OCI-LY3 (cell line): ENCODE results near the gene SSTR4.

Experiments
- H2AFZ ChIP-seq: fragments of 200-600, 300-600 bp; shearing (Covaris generic); 2 replicates; pipeline ENCODE4 v1.6.0; 2014; ENCODE audit warnings: antibody characterized with exemption, low read depth, low read length
- H3K27ac ChIP-seq: fragments of 200-600, 300-600 bp; sonication (generic); 2 replicates; pipeline ENCODE4 v1.5.1; 2014; ENCODE audit warnings: mild to moderate bottlenecking, low read length, moderate library complexity, mixed read lengths
- H3K27me3 ChIP-seq: fragments of 200-600, 300-600 bp; sonication (generic); 2 replicates; pipeline ENCODE4 v1.6.1; 2014; ENCODE audit warnings: low read depth, low read length, mixed read lengths
- H3K36me3 ChIP-seq: fragments of 200-600, 300-600 bp; sonication (generic); replicated peaks from 2 replicates; pipeline ENCODE3; 2014; ENCODE audit warnings: low read depth, low read length, mixed read lengths
- H3K4me1 ChIP-seq: fragments of 300-600, 200-600 bp; sonication (generic); 2 replicates; pipeline ENCODE4 v1.6.1; 2014; ENCODE audit warnings: low read length, mixed read lengths
- H3K4me2 ChIP-seq: fragments of 200-600, 300-600 bp; sonication (generic); 2 replicates; pipeline ENCODE4 v1.6.1; 2014; ENCODE audit warnings: low read length, mixed read lengths
- H3K4me3 ChIP-seq: fragments of 300-600, 200-600 bp; sonication (generic); 2 replicates; pipeline ENCODE4 v1.5.1; 2014; ENCODE audit warnings: antibody characterized with exemption, mild to moderate bottlenecking, low read length, moderate library complexity
- H3K79me2 ChIP-seq: fragments of 300-600, 200-600 bp; shearing (Covaris generic); 2 replicates; pipeline ENCODE4 v1.6.1; 2014; ENCODE audit warnings: mild to moderate bottlenecking, low read length, mixed read lengths
- H3K9ac ChIP-seq: fragments of 300-600, 200-600 bp; shearing (Covaris generic); 2 replicates; pipeline ENCODE4 v1.6.0; 2014; ENCODE audit warnings: mild to moderate bottlenecking, low read length, moderate library complexity
- H3K9me3 ChIP-seq: fragments of 200-600, 300-600 bp; shearing (Covaris generic); 2 replicates; pipeline ENCODE4 v1.6.1; 2014; ENCODE audit warnings: low read length, mixed read lengths; ENCODE audit not compliant: insufficient read depth
- H4K20me1 ChIP-seq: fragments of 200-600, 300-600 bp; sonication (generic); 2 replicates; pipeline ENCODE4 v1.6.1; 2016; ENCODE audit warnings: low read length, mixed read lengths; ENCODE audit not compliant: insufficient read depth
- EZH2phosphoT487 ChIP-seq: fragments of 200-600 bp; shearing (Covaris generic); IDR thresholded peaks from 2 replicates; pipeline ENCODE4 v1.6.1; 2018; ENCODE audit warnings: antibody characterized with exemption, mixed run types, low read depth
- TF ChIP-seq, protein P1 (sequence below): fragments of 200-600, 300-600 bp; sonication (generic); IDR thresholded peaks from 2 replicates; pipeline ENCODE4 v1.5.1; 2014; ENCODE audit warnings: antibody characterized with exemption, low read length, low read depth

SSTR4 gene

DNA sequence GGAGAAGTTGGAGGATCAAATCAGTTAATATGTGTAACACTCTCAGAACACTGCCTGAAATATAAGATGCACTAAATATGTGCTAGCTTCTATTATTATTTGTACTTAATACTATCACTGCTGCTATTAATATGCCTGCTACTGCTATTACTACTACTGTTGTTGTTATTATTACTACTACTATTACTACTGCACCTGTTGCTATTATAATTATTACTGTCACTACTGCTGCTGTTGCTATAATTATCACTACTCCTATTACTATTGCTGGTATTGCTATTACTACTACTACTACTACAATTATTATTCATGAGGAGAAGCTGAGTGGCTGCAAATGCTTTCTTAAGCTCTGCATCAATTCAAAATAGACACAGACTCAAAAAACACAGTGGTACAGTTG is 16.7 kb upstream of the SSTR4 start:
- Histone ChIP-seq H4K20me1 (no peaks in the 10 kb centered on the region), H3K36me3 (no peaks in the 10 kb centered on the region), H3K4me2 (no peak overlapping the region), H3K4me3 (no peak overlapping the region), H3K27me3 (no peaks in the 10 kb centered on the region), H3K27ac (no peak overlapping the region), H3K9ac (no peak overlapping the region), H3K79me2 (no peaks in the 10 kb centered on the region), H2AFZ (no peak overlapping the region), H3K4me1 (no peaks in the 10 kb centered on the region), H3K9me3 (no peaks in the 10 kb centered on the region)
- TF ChIP-seq EZH2phosphoT487: no peak
- TF ChIP-seq, protein P1, sequence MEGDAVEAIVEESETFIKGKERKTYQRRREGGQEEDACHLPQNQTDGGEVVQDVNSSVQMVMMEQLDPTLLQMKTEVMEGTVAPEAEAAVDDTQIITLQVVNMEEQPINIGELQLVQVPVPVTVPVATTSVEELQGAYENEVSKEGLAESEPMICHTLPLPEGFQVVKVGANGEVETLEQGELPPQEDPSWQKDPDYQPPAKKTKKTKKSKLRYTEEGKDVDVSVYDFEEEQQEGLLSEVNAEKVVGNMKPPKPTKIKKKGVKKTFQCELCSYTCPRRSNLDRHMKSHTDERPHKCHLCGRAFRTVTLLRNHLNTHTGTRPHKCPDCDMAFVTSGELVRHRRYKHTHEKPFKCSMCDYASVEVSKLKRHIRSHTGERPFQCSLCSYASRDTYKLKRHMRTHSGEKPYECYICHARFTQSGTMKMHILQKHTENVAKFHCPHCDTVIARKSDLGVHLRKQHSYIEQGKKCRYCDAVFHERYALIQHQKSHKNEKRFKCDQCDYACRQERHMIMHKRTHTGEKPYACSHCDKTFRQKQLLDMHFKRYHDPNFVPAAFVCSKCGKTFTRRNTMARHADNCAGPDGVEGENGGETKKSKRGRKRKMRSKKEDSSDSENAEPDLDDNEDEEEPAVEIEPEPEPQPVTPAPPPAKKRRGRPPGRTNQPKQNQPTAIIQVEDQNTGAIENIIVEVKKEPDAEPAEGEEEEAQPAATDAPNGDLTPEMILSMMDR: no peak

DNA sequence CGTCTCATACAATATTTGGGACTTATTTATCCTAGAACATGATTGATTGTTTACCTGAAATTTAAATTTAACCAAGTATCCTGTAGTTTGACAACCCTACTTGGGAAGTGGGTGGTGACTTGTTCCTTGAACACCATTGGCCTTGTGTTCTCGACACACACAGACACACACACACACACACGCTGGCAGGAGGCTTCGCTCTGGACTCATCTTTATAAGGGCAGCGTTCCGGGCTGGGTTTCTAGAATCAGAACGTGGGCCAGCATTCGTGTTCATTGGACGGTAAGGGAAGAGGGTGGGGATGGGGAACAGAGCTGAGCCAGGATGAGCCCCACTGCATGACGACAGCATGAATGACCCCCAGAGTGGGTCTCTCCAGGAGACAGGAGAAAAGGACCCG is 16.2 kb upstream of the SSTR4 start:
- no peaks in the 10 kb centered on the region for H4K20me1 ChIP-seq
- H3K79me2 ChIP-seq: no peaks in the 10 kb centered on the region
- H3K27ac ChIP-seq: no peak overlapping the region
- H3K4me3 ChIP-seq: no peak overlapping the region
- TF ChIP-seq EZH2phosphoT487: no peak
- TF ChIP-seq, protein P1: no peak
- H3K4me1 ChIP-seq: no peaks in the 10 kb centered on the region
- H3K27me3 ChIP-seq: no peaks in the 10 kb centered on the region
- no peaks in the 10 kb centered on the region for H3K36me3 ChIP-seq
- H3K4me2 ChIP-seq: no peak overlapping the region
- no peak overlapping the region for H3K9ac ChIP-seq
- no peaks in the 10 kb centered on the region for H3K9me3 ChIP-seq
- no peak overlapping the region for H2AFZ ChIP-seq

DNA sequence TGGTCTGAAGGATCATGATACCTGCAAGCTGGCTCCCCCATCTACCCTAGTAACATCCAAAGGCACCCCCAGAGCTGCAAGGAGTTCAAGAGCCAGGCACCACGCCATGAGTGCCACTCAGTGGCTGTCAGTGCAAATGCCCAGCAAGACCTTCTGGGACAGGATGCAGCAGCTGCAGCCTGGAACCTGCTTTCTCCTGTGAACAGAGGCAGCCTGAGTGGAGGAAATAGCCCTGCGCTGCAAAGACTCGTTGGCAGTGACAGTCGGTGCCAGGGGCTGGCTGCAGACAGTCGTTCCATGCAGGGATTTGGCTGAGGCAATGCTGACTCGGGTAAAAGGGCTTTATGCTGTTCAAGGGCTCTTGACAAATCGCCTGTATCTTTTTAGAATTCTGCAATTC is 15.7 kb upstream of the SSTR4 start:
- no peak overlapping the region for H3K27ac ChIP-seq
- H3K4me3 ChIP-seq: no peak overlapping the region
- H3K4me1 ChIP-seq: no peaks in the 10 kb centered on the region
- TF ChIP-seq, protein P1: no peak
- TF ChIP-seq EZH2phosphoT487: no peak
- H3K79me2 ChIP-seq: no peaks in the 10 kb centered on the region
- no peaks in the 10 kb centered on the region for H3K9me3 ChIP-seq
- H3K36me3 ChIP-seq: no peaks in the 10 kb centered on the region
- no peak overlapping the region for H2AFZ ChIP-seq
- H4K20me1 ChIP-seq: no peaks in the 10 kb centered on the region
- no peak overlapping the region for H3K4me2 ChIP-seq
- no peaks in the 10 kb centered on the region for H3K27me3 ChIP-seq
- no peak overlapping the region for H3K9ac ChIP-seq

DNA sequence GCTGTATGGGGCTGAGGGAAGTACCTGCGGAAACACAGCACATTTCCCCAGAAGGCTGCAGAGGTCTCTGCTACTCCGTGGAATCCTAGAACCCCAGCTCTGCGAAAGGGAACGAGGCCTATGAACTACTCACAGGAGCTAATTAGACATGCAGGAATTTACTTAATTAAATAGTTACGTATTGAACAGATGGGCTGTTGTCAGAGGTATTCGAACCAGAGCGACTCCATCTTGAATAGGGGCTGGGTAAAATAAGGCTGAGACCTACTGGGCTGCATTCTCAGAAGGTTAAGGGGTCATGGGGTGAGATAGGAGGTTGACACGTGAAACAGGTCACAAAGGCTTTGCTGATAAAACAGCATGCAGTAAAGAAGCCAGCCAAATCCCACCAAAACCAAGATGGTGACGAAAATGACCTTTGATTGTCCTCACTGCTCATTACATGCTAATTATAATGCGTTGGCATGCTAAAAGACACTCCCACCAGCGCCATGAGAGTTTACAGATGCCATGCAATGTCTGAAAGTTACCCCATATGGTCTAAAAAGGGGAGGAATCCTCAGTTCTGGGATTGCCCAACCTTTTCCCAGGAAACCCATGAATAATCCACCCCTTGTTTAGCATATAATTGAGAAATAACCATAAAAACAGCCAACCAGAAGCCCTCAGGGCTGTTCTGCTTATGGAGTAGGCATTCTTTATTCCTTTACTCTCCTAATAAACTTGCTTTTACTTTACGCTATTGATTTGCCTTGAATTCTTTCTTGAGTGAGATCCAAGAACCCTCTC is 14.7 kb upstream of the SSTR4 start:
- Histone ChIP-seq H3K36me3 (no peaks in the 10 kb centered on the region), H3K79me2 (no peaks in the 10 kb centered on the region), H3K9me3 (no peaks in the 10 kb centered on the region), H3K4me2 (no peak overlapping the region), H3K27me3 (no peaks in the 10 kb centered on the region), H3K27ac (no peak overlapping the region), H3K4me3 (no peak overlapping the region), H3K9ac (no peak overlapping the region), H3K4me1 (no peaks in the 10 kb centered on the region), H2AFZ (no peak overlapping the region), H4K20me1 (no peaks in the 10 kb centered on the region)
- TF ChIP-seq, protein P1: no peak
- TF ChIP-seq EZH2phosphoT487: no peak
